ENCODE data around the gene LRRC72. TPM values are rescaled to one million over a fixed set of nuclear protein-coding genes. Genes with fewer than 3 reads are reported as not detected.
"Not testable (repeated sequence)": the region's sequence is repeated elsewhere in the genome, so short reads cannot be mapped to it uniquely, and the experiment has no call there.

LRRC72 gene
- total RNA-seq, 6 donors from 2014 or later: not detected

- no peaks in the 10 kb centered on the region for H3K9me3 ChIP-seq
- no peaks in the 10 kb centered on the region for H3K4me1 ChIP-seq
- ATAC-seq (ENCODE audit: low FRiP score in 2 of 2) (no peak), DNase-seq (no peak)
- no peaks in the 10 kb centered on the region for H3K27me3 ChIP-seq
- TF ChIP-seq POLR2A (IDR thresholded peaks at IDR 0.05) (no peak), CTCF (IDR thresholded peaks at IDR 0.05) (no peak), POLR2AphosphoS5 (IDR thresholded peaks at IDR 0.05) (no peak), EP300 (IDR thresholded peaks at IDR 0.05) (no peak)
- 19 to 25% methylated on average over 1 of the region's 1 CpG for WGBS, 2 donors
- H3K4me3 ChIP-seq: no peak overlapping the region
- H3K36me3 ChIP-seq: no peaks in the 10 kb centered on the region
- H3K27ac ChIP-seq: no peak overlapping the region
Observed at GRCh38 chr7:16590424-16590823, 63.8 kb downstream of the LRRC72 start.

- Histone ChIP-seq H3K4me1 (no peaks in the 10 kb centered on the region), H3K36me3 (peaks cover 0 to 3% (median 0%) of the 10 kb centered on the region in 4 donors), H3K27me3 (no peaks in the 10 kb centered on the region), H3K4me3 (no peak overlapping the region), H3K9me3 (no peaks in the 10 kb centered on the region), H3K27ac (no peak overlapping the region)
- DNase-seq (no peak), ATAC-seq (ENCODE audit: low FRiP score in 2 of 2) (no peak)
- no peak for TF ChIP-seq CTCF (IDR thresholded peaks at IDR 0.05)
- 67 to 96% methylated on average over 3 of the region's 3 CpGs for WGBS, 2 donors
Observed at GRCh38 chr7:16592395-16592794, 65.8 kb downstream of the LRRC72 start.

GRCh38 chr7:16594061-16594460, 67.4 kb downstream of the LRRC72 start:
- ATAC-seq (ENCODE audit: low FRiP score in 2 of 2): no peak
- TF ChIP-seq EP300 (IDR thresholded peaks at IDR 0.05) (no peak), POLR2AphosphoS5 (IDR thresholded peaks at IDR 0.05) (no peak), POLR2A (IDR thresholded peaks at IDR 0.05) (no peak), CTCF (IDR thresholded peaks at IDR 0.05) (no peak)
- no peaks in the 10 kb centered on the region for H3K4me1 ChIP-seq

GRCh38 chr7:16594676-16595075, 68.1 kb downstream of the LRRC72 start:
- Histone ChIP-seq H3K4me3 (no peak overlapping the region), H3K4me1 (no peaks in the 10 kb centered on the region), H3K27me3 (no peaks in the 10 kb centered on the region), H3K36me3 (peaks cover 0 to 15% (median 3%) of the 10 kb centered on the region in 4 donors), H3K27ac (no peak overlapping the region), H3K9me3 (no peaks in the 10 kb centered on the region)
- DNase-seq (no peak), ATAC-seq (ENCODE audit: low FRiP score in 2 of 2) (no peak)
- 98% methylated on average over 1 of the region's 1 CpG for WGBS, 2 donors
- no peak for TF ChIP-seq EP300 (IDR thresholded peaks at IDR 0.05)
- no peak for TF ChIP-seq POLR2A (IDR thresholded peaks at IDR 0.05)
- TF ChIP-seq CTCF (IDR thresholded peaks at IDR 0.05): no peak
- no peak for TF ChIP-seq POLR2AphosphoS5 (IDR thresholded peaks at IDR 0.05)

More at GRCh38 chr7:16594061-16594460, 67.4 kb downstream of the LRRC72 start:
- H3K27me3 ChIP-seq: no peaks in the 10 kb centered on the region
- H3K9me3 ChIP-seq: no peaks in the 10 kb centered on the region
- H3K4me3 ChIP-seq: no peak overlapping the region
- no peak overlapping the region for H3K27ac ChIP-seq
- no peak for DNase-seq
- peaks cover 0 to 8% (median 1%) of the 10 kb centered on the region in 4 donors for H3K36me3 ChIP-seq

GRCh38 chr7:16595596-16595995, 69.0 kb downstream of the LRRC72 start:
- H3K9me3 ChIP-seq; H3K27ac ChIP-seq; ATAC-seq (ENCODE audit: low FRiP score in 2 of 2); H3K4me1 ChIP-seq; H3K4me3 ChIP-seq; H3K27me3 ChIP-seq; DNase-seq: not testable (repeated sequence)
- H3K36me3 ChIP-seq: peaks cover 0 to 19% (median 8%) of the 10 kb centered on the region in 4 donors
- 76 to 93% methylated on average over 4 of the region's 4 CpGs for WGBS, 2 donors
